Tibial nerve (tissue), 4 donors: ENCODE measurements around the gene OSER1. TPM values are rescaled to one million over a fixed set of nuclear protein-coding genes. Genes with fewer than 3 reads are reported as not detected.

ENCODE experiments used
- DNase-seq, 2 donors: peaks; one replicate each; pipeline ENCODE4 v3.0.0-alpha.2; 2019; ENCODE audit warnings: low spot score in 2 of 2
- H3K27ac ChIP-seq, 4 donors: fragments of 200-600 bp; sonication (generic) in 3 of 4; one replicate each; pipeline ENCODE4 v1.5.1; 2017 to 2019; ENCODE audit warnings: mild to moderate bottlenecking in 1 of 4
- H3K27me3 ChIP-seq, 2 donors: fragments of 200-600 bp; sonication (generic) in 1 of 2; one replicate each; pipeline versions ENCODE4 v1.5.1 to v1.6.0; 2017 to 2019
- H3K36me3 ChIP-seq, 3 donors: fragments of 200-600 bp; sonication (generic); one replicate each; pipeline ENCODE4 v1.5.1; 2018 to 2019
- H3K4me1 ChIP-seq, 4 donors: fragments of 200-600 bp; sonication (generic) in 3 of 4; one replicate each; pipeline ENCODE4 v1.5.1; 2017 to 2019
- H3K4me3 ChIP-seq, 4 donors: fragments of 200-600 bp; sonication (generic) in 3 of 4; one replicate each; pipeline ENCODE4 v1.5.1; 2017 to 2019; ENCODE audit warnings: mild to moderate bottlenecking in 1 of 4, moderate library complexity in 1 of 4
- H3K9me3 ChIP-seq, 4 donors: fragments of 200-600 bp; sonication (generic) in 3 of 4; one replicate each; pipeline ENCODE4 v1.5.1; 2017 to 2019
- EP300 ChIP-seq, 2 donors: sonication (generic); formaldehyde crosslinking; IDR thresholded peaks; one replicate each; pipeline ENCODE4 v1.6.1; 2017; ENCODE audit warnings: antibody characterized with exemption in 2 of 2, mild to moderate bottlenecking in 1 of 2
- POLR2A ChIP-seq, 2 donors: fragments of 450-650 bp; IDR thresholded peaks; one replicate each; pipeline ENCODE4 v1.6.1; 2017; ENCODE audit warnings: antibody characterized with exemption in 2 of 2, mild to moderate bottlenecking in 2 of 2, moderate library complexity in 2 of 2
- WGBS, 2 donors: methylation state at CpG; one replicate each; pipeline ENCODE4 v1.1.5; 2018; 5-methylcytosine and 5-hydroxymethylcytosine counted together
- total RNA-seq, 4 donors: library from RNA; depleted of rRNA; stranded (reverse); fragments of >200 nt; gene quantifications; one replicate each; pipeline ENCODE4 v1.1.0, GENCODE V29; 2016
- TF ChIP-seq, protein P1 (sequence below), 5 experiments: fragments of 200-600 bp in 3 of 5; fragments of 450-650 bp in 2 of 5; sonication (generic) in 3 of 5; IDR thresholded peaks; one replicate each; pipeline ENCODE4 v1.5.1; 2016 to 2019; ENCODE audit warnings: antibody characterized with exemption in 5 of 5, mild to moderate bottlenecking in 3 of 5, moderate library complexity in 2 of 5

OSER1 gene
- total RNA-seq, 4 donors from 2014 or later = 31.2 to 47.9 (median 35.3) TPM

DNA sequence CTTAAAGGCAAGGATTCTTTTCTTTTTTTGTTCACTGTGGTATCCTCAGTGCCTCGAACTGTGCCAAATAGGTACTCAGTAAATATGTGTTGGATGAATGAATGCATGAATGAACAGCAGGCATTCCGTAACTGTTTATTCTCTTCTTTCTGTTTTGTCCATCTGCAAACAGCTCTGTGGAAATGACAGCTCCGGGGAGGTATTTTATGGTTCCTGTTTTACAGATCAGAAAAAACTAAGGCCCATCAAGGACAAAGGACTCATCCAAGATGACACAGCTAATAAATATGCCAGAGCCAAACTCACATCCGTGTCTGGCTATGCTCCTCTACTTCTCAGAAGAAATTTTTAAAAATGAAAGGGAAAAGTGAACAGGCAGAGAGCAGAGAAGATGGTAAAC lies 44.6 kb downstream of the OSER1 start:
- no peak for DNase-seq
- peaks cover 0 to 4% of the 10 kb centered on the region in 2 donors for H3K27me3 ChIP-seq
- H3K27ac ChIP-seq = no peak overlapping the region

GRCh38 chr20:44160133-44160532 lies 50.4 kb downstream of the OSER1 start:
- H3K36me3 ChIP-seq = no peaks in the 10 kb centered on the region
- WGBS, 2 donors = 57 to 70% methylated on average over 24 to 56 of the region's 56 CpGs
- no peaks in the 10 kb centered on the region for H3K27me3 ChIP-seq
- no peaks in the 10 kb centered on the region for H3K4me1 ChIP-seq
- no peak overlapping the region for H3K4me3 ChIP-seq
- no peak overlapping the region for H3K27ac ChIP-seq
- peaks cover 0 to 7% (median 0%) of the 10 kb centered on the region in 4 donors for H3K9me3 ChIP-seq
- no peak for DNase-seq
- no peak for TF ChIP-seq EP300 (IDR thresholded peaks at IDR 0.05)
- no peak for TF ChIP-seq POLR2A (IDR thresholded peaks at IDR 0.05)
- TF ChIP-seq, protein P1, sequence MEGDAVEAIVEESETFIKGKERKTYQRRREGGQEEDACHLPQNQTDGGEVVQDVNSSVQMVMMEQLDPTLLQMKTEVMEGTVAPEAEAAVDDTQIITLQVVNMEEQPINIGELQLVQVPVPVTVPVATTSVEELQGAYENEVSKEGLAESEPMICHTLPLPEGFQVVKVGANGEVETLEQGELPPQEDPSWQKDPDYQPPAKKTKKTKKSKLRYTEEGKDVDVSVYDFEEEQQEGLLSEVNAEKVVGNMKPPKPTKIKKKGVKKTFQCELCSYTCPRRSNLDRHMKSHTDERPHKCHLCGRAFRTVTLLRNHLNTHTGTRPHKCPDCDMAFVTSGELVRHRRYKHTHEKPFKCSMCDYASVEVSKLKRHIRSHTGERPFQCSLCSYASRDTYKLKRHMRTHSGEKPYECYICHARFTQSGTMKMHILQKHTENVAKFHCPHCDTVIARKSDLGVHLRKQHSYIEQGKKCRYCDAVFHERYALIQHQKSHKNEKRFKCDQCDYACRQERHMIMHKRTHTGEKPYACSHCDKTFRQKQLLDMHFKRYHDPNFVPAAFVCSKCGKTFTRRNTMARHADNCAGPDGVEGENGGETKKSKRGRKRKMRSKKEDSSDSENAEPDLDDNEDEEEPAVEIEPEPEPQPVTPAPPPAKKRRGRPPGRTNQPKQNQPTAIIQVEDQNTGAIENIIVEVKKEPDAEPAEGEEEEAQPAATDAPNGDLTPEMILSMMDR (IDR thresholded peaks at IDR 0.05) = no peak

More for the DNA sequence above, 44.6 kb downstream of the OSER1 start:
- 46 to 50% methylated on average over 4 of the region's 4 CpGs for WGBS, 2 donors
- Histone ChIP-seq H3K36me3 (no peaks in the 10 kb centered on the region), H3K9me3 (no peaks in the 10 kb centered on the region), H3K4me3 (no peak overlapping the region), H3K4me1 (no peaks in the 10 kb centered on the region)
- TF ChIP-seq POLR2A (IDR thresholded peaks at IDR 0.05) (no peak), EP300 (IDR thresholded peaks at IDR 0.05) (no peak)
- TF ChIP-seq, protein P1 (IDR thresholded peaks at IDR 0.05) = no peak

- DNase-seq = no peak
- 74 to 81% methylated on average over 45 to 46 of the region's 50 CpGs for WGBS, 2 donors
- peaks cover 0 to 7% (median 0%) of the 10 kb centered on the region in 4 donors for H3K9me3 ChIP-seq
- H3K27ac ChIP-seq = no peak overlapping the region
- no peaks in the 10 kb centered on the region for H3K4me1 ChIP-seq
- no peaks in the 10 kb centered on the region for H3K27me3 ChIP-seq
- H3K36me3 ChIP-seq = no peaks in the 10 kb centered on the region
- TF ChIP-seq POLR2A (IDR thresholded peaks at IDR 0.05) (no peak), EP300 (IDR thresholded peaks at IDR 0.05) (no peak)
- TF ChIP-seq, protein P1 (IDR thresholded peaks at IDR 0.05) = no peak
- H3K4me3 ChIP-seq = no peak overlapping the region
Measured at GRCh38 chr20:44159711-44160110, 50.9 kb downstream of the OSER1 start.

GRCh38 chr20:44159125-44159524 lies 51.4 kb downstream of the OSER1 start:
- 76 to 92% methylated on average over 2 of the region's 2 CpGs for WGBS, 2 donors
- no peaks in the 10 kb centered on the region for H3K27me3 ChIP-seq
- peaks cover 0 to 7% (median 0%) of the 10 kb centered on the region in 4 donors for H3K9me3 ChIP-seq
- H3K27ac ChIP-seq = no peak overlapping the region
- TF ChIP-seq, protein P1 (IDR thresholded peaks at IDR 0.05) = no peak
- TF ChIP-seq POLR2A (IDR thresholded peaks at IDR 0.05) (no peak), EP300 (IDR thresholded peaks at IDR 0.05) (no peak)
- no peak overlapping the region for H3K4me3 ChIP-seq
- H3K4me1 ChIP-seq = no peaks in the 10 kb centered on the region
- no peak for DNase-seq
- no peaks in the 10 kb centered on the region for H3K36me3 ChIP-seq

GRCh38 chr20:44157061-44157460 lies 53.5 kb downstream of the OSER1 start:
- TF ChIP-seq, protein P1 (IDR thresholded peaks at IDR 0.05) = no peak
- TF ChIP-seq EP300 (IDR thresholded peaks at IDR 0.05) = no peak
- no peak for TF ChIP-seq POLR2A (IDR thresholded peaks at IDR 0.05)
- H3K27ac ChIP-seq = no peak overlapping the region
- H3K4me3 ChIP-seq = no peak overlapping the region
- no peak for DNase-seq
- H3K4me1 ChIP-seq = no peaks in the 10 kb centered on the region
- H3K27me3 ChIP-seq = no peaks in the 10 kb centered on the region
- H3K36me3 ChIP-seq = no peaks in the 10 kb centered on the region
- H3K9me3 ChIP-seq = peaks cover 0 to 7% (median 0%) of the 10 kb centered on the region in 4 donors
- WGBS, 2 donors = 80 to 91% methylated on average over 5 of the region's 5 CpGs
